Measurements from ENCODE around the gene KCNK5. TPM values are rescaled to one million over a fixed set of nuclear protein-coding genes. Genes with fewer than 3 reads are reported as not detected.
A peak's percentile ranks its signal among the peaks of the same experiment; 100 is the strongest.

The KCNK5 gene
- total and polyA plus RNA-seq, 4 donors: 6.0 to 22.0 (median 16.1) TPM

DNA sequence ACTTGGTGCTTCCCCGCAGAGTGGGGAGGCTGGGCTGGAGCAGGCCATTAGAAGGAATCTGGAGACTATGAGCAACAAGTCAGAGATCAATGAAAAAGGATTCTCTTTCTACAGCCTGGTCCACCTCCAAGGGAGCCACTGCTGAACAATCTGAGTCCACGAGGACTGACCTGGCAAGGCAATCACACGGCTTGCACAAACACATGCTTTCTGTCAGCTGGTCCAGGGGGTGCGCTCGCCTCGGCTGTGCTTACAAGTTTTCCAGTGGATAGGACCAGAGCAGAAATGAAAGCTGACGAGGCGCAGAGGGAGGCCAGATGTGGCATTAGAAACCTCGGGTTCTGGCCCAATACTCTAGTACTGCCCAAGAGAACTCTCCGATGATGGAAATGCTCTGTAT lies 18.1 kb downstream of the KCNK5 start:
- ATAC-seq (ENCODE audit: insufficient read depth, low FRiP score) (no peak), DNase-seq (no peak)
- Histone ChIP-seq H3K27ac (ENCODE audit: low read depth in 1 of 2, low read length in 1 of 2) (no peak overlapping the region), H3K9ac (ENCODE audit: insufficient read depth in 1 of 2, low read length in 2 of 2) (no peak overlapping the region), H3K36me3 (ENCODE audit: control insufficient read depth in 4 of 4, insufficient read depth in 4 of 4, low read length in 4 of 4) (no peaks in the 10 kb centered on the region), H3K4me3 (no peak overlapping the region), H3K27me3 (ENCODE audit: control insufficient read depth in 3 of 3, insufficient read depth in 3 of 3, low read length in 2 of 3) (no peaks in the 10 kb centered on the region), H3K9me3 (ENCODE audit: control insufficient read depth in 4 of 4, insufficient read depth in 3 of 4, low read length in 3 of 4) (peaks cover 0 to 2% (median 0%) of the 10 kb centered on the region in 4 donors), H3K4me1 (ENCODE audit: control insufficient read depth in 5 of 5, insufficient read depth in 5 of 5, low read length in 5 of 5) (peaks cover 0 to 66% (median 34%) of the 10 kb centered on the region in 5 donors)
- TF ChIP-seq, protein P1, sequence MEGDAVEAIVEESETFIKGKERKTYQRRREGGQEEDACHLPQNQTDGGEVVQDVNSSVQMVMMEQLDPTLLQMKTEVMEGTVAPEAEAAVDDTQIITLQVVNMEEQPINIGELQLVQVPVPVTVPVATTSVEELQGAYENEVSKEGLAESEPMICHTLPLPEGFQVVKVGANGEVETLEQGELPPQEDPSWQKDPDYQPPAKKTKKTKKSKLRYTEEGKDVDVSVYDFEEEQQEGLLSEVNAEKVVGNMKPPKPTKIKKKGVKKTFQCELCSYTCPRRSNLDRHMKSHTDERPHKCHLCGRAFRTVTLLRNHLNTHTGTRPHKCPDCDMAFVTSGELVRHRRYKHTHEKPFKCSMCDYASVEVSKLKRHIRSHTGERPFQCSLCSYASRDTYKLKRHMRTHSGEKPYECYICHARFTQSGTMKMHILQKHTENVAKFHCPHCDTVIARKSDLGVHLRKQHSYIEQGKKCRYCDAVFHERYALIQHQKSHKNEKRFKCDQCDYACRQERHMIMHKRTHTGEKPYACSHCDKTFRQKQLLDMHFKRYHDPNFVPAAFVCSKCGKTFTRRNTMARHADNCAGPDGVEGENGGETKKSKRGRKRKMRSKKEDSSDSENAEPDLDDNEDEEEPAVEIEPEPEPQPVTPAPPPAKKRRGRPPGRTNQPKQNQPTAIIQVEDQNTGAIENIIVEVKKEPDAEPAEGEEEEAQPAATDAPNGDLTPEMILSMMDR (IDR thresholded peaks at IDR 0.05; ENCODE audit: control extremely low read depth, extremely low read depth): no peak
- 73 to 75% methylated on average over 10 of the region's 10 CpGs for WGBS, 2 donors

DNA sequence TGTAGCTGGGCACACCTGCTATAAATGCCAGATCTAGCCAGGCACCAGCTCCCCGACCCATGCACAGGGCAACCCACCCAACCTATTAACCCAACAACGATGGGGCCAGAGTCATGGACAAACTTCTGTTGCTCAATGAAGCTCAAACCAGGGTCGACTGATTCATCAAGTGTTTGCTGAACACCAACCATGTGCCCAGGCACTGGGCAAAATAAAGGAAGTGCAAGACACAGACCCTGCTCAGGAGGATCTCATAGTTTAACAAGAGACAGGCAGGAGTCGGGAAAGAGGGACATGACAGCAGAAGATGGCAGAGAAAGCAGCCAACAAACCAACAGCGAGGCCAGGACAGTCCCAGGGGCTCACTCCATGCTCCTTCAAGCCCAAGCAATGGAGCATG lies 18.8 kb downstream of the KCNK5 start:
- TF ChIP-seq, protein P1 (IDR thresholded peaks at IDR 0.05; ENCODE audit: control extremely low read depth, extremely low read depth): no peak
- Histone ChIP-seq H3K9me3 (ENCODE audit: control insufficient read depth in 4 of 4, insufficient read depth in 3 of 4, low read length in 3 of 4) (peaks cover 0 to 4% (median 0%) of the 10 kb centered on the region in 4 donors), H3K4me1 (ENCODE audit: control insufficient read depth in 5 of 5, insufficient read depth in 5 of 5, low read length in 5 of 5) (peaks cover 0 to 64% (median 36%) of the 10 kb centered on the region in 5 donors), H3K4me3 (no peak overlapping the region), H3K36me3 (ENCODE audit: control insufficient read depth in 4 of 4, insufficient read depth in 4 of 4, low read length in 4 of 4) (no peaks in the 10 kb centered on the region), H3K27ac (ENCODE audit: low read depth in 1 of 2, low read length in 1 of 2) (no peak overlapping the region), H3K27me3 (ENCODE audit: control insufficient read depth in 3 of 3, insufficient read depth in 3 of 3, low read length in 2 of 3) (no peaks in the 10 kb centered on the region), H3K9ac (ENCODE audit: insufficient read depth in 1 of 2, low read length in 2 of 2) (no peak overlapping the region)
- DNase-seq: no peak
- 50 to 63% methylated on average over 5 of the region's 5 CpGs for WGBS, 2 donors
- no peak for ATAC-seq (ENCODE audit: insufficient read depth, low FRiP score)

DNA sequence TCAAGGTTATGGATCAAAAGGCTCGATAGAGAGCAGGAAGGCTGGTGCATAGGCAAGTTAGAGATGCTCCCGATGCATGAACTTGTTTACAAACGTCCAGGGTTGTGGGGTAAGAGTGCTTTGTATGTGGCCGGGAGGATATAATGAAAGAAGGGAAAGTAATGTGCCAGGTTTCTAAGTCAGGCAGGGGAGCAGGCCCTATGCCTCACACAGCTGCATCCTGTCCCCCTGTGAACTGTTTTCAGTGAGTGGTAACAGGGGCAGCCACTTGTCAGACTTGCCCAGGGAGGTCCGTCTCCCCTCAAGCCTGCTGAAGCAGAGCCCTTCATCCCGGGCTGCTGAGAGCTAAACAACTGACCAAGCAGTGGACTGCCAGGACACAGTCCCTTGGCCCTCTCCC lies 19.4 kb downstream of the KCNK5 start:
- ATAC-seq (ENCODE audit: insufficient read depth, low FRiP score) (no peak), DNase-seq (no peak)
- no peaks in the 10 kb centered on the region for H3K27me3 ChIP-seq (ENCODE audit: control insufficient read depth in 3 of 3, insufficient read depth in 3 of 3, low read length in 2 of 3)
- H3K4me3 ChIP-seq: no peak overlapping the region
- H3K27ac ChIP-seq (ENCODE audit: low read depth in 1 of 2, low read length in 1 of 2): peak overlapping the region in 1 of 2 donors; percentile 45
- WGBS, 2 donors: 24 to 28% methylated on average over 6 of the region's 6 CpGs
- peak overlapping the region in 1 of 2 donors; percentile 47 for H3K9ac ChIP-seq (ENCODE audit: insufficient read depth in 1 of 2, low read length in 2 of 2)
- H3K36me3 ChIP-seq (ENCODE audit: control insufficient read depth in 4 of 4, insufficient read depth in 4 of 4, low read length in 4 of 4): no peaks in the 10 kb centered on the region
- TF ChIP-seq, protein P1 (IDR thresholded peaks at IDR 0.05; ENCODE audit: control extremely low read depth, extremely low read depth): no peak
- peaks cover 0 to 58% (median 35%) of the 10 kb centered on the region in 5 donors for H3K4me1 ChIP-seq (ENCODE audit: control insufficient read depth in 5 of 5, insufficient read depth in 5 of 5, low read length in 5 of 5)
- H3K9me3 ChIP-seq (ENCODE audit: control insufficient read depth in 4 of 4, insufficient read depth in 3 of 4, low read length in 3 of 4): peaks cover 0 to 4% (median 0%) of the 10 kb centered on the region in 4 donors

DNA sequence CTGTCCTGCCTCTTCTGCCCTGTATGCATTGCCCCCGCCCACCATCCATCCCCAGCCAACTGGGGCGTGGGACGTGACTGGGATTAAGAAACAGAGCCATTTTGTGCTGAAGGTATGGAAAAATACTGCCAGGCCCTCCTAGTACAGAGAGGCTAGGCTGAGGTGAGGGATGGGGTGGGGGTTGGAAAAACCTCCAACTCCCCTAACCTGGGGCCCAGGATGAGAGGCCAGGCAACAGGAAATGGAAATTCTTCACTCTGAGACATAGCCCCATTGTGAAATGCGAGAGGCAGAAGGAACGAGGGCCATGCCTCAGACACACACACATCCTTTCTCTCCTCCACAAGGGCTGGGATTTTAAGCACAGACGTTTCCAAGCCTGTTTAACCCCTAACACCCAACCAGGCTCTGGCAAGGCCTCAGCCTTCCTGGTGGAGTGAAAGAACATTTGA lies 19.9 kb downstream of the KCNK5 start:
- TF ChIP-seq, protein P1 (IDR thresholded peaks at IDR 0.05; ENCODE audit: control extremely low read depth, extremely low read depth): no peak
- H3K27me3 ChIP-seq (ENCODE audit: control insufficient read depth in 3 of 3, insufficient read depth in 3 of 3, low read length in 2 of 3): no peaks in the 10 kb centered on the region
- DNase-seq (peak in 1 of 3 donors; percentile 57), ATAC-seq (ENCODE audit: insufficient read depth, low FRiP score) (no peak)
- peak overlapping the region in 1 of 2 donors; percentile 47 for H3K9ac ChIP-seq (ENCODE audit: insufficient read depth in 1 of 2, low read length in 2 of 2)
- peaks cover 0 to 57% (median 32%) of the 10 kb centered on the region in 5 donors for H3K4me1 ChIP-seq (ENCODE audit: control insufficient read depth in 5 of 5, insufficient read depth in 5 of 5, low read length in 5 of 5)
- H3K4me3 ChIP-seq: no peak overlapping the region
- peak overlapping the region in 1 of 2 donors; percentile 45 for H3K27ac ChIP-seq (ENCODE audit: low read depth in 1 of 2, low read length in 1 of 2)
- peaks cover 0 to 3% (median 0%) of the 10 kb centered on the region in 4 donors for H3K9me3 ChIP-seq (ENCODE audit: control insufficient read depth in 4 of 4, insufficient read depth in 3 of 4, low read length in 3 of 4)
- 22 to 35% methylated on average over 6 of the region's 6 CpGs for WGBS, 2 donors
- H3K36me3 ChIP-seq (ENCODE audit: control insufficient read depth in 4 of 4, insufficient read depth in 4 of 4, low read length in 4 of 4): no peaks in the 10 kb centered on the region
